G401 (cell line): ENCODE measurements around the gene SIGLEC9. TPM values are rescaled to one million over a fixed set of nuclear protein-coding genes. Genes with fewer than 3 reads are reported as not detected.

Experiments used
- DNase-seq: peaks from one replicate; pipeline ENCODE4 v3.0.0-alpha.2; 2015; ENCODE audit warnings: low spot score
- in situ Hi-C: cut with HindIII; loops from 2 replicates; pipeline ENCODE4 v1.10.0; 2016; ENCODE audit warnings: low sequenced_read_pairs, mixed read lengths
- total RNA-seq: library from RNA; depleted of rRNA; stranded (reverse); fragments of >200 nt; shearing (Covaris generic); gene quantifications from 2 replicates; pipeline ENCODE4 v1.2.3, GENCODE V29; 2014

The SIGLEC9 gene
- total RNA-seq, 1 experiment from 2014 or later, result not detected

DNA sequence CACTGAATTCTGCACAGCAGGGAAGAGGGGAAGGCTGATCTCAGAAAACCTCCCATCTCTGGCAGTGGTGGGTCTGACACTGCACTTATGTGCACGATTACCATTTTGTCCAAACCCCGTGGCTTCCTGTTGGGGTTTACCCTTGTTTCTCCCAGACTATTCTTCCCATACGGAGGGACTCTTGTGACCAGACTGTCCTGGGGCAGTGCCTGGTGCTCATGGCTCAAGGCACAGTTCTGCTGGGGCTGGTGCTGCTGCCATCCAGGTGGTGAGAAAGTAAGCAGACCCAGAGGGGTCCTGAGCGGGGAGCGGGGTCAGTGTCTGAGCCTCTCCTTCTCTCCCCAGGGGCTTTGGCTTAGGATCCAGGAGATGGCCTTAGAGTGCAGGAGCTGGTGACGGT lies 5.1 kb upstream of the SIGLEC9 start:
- in situ Hi-C loops, result no loop called here
- DNase-seq, result no peak

DNA sequence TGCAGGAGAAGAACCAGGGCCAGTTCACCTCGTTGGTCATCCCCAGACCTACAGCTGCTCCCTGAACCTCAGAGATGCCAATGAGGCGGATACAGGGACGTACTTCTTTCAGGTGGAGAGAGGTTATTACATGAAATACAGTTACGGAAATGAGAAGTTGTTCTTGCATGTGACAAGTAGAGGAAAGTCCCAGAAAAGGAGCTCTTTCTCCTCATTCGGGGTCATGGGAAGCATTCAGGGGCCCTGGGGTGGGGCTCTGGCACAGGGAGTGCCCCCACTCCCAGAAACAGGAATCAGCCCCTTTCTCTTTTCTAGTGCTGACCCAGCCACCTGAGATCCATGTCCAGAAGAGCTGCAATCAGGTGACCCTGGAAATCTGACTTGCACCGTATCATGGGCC lies 4.5 kb upstream of the SIGLEC9 start:
- no peak for DNase-seq
- in situ Hi-C loops, result no loop called here

DNA sequence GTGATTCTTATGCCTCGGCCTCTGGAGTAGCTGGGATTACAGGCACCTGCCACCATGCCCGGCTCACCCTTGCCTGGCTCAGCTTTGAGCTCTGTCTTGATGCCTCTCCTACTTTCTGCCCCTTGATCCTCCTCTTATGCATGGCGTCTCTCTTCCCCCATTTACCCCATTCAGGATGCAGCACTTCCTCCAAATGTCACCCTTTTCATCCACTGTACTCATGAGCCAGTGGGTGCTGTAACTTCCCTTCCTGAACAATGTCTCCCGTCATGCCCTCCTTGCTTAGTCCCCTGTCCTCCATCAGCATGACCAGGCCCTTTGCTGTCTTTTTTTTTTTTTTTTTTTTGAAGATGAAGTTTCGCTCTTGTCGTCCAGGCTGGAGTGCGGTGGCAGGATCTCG lies 3.4 kb upstream of the SIGLEC9 start:
- no peak for DNase-seq
- in situ Hi-C loops, result no loop called here

DNA sequence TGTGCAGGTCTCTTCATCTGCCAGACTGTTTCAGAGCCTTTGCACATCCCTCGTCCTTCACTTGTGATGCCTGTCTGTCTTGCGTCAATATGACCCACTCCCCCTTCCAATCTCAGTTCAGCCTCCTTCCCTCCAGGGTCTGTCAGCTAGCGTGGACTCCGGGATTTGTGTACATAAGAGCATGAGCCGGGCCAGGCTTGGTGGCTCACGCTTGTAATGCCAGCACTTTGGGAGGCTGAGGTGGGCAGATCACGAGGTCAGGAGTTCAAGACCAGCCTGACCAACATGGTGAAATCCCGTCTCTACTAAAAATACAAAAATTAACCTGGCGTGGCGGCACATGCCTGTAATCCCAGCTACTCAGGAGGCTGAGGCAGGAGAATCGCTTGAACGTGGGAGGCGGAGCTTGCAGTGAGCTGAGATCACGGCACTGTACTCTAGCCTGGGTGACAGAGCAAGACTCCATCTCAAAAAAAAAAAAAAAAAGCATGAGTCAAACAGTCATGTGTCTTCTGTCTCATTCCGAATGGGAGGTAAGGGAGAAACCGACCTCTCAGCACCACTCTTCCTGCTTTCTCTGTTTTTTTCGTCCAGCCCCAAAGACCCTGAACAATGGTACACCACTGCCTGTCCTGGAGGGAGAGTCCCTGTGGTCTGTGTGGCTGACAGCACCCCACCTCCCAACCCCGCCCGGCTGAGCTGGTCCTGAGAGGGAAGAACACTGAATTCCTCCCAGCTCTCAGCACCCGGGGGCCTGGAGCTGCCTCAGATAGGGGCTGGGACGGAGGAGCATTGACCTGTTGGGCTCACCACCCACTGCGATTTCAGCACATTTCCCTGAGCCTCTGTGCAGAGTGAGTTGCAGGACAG lies 2.4 kb upstream of the SIGLEC9 start:
- DNase-seq, result no peak
- in situ Hi-C loops, result no loop called here

DNA sequence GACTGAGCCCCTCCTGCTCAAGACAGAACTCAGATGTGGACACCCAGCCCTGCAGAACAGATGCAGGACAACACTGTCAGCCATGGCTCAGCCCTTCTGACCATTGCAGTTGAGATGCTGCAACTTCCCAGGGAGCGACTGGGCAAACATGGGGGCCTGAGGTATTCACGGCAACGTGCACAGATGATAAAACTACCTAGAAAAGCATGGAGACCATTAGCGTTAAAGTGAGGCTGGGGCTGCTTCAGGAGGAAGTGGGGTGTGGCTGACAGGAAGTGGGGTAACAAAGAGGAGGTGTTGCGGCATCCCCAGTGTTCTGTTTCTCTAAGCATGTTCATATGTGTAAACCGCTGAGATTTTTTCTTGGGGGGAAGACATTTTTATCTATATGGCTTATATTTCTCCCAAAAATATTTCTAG lies 1.3 kb upstream of the SIGLEC9 start:
- DNase-seq, result no peak
- in situ Hi-C loops, result no loop called here

DNA sequence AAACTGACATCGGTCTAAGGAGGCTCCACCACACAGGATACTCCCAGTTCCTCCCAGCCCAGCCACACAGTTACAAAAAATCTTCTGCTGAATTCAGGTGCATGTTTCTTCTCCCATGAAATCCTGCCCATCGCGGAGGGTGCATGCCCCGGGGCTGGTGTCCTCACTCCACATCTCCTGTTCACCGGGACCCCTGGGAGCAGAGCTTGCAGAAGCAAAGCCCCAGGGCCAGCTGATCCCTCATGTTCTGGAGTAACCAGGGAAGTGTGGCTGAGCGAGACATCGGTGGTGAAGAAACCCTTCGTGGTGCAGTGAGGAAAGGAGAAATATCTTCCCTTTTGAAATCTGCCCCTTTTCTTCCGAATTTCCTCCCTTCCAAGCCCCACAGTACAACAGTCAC lies 904 bp upstream of the SIGLEC9 start:
- DNase-seq, result no peak
- in situ Hi-C loops, result no loop called here

DNA sequence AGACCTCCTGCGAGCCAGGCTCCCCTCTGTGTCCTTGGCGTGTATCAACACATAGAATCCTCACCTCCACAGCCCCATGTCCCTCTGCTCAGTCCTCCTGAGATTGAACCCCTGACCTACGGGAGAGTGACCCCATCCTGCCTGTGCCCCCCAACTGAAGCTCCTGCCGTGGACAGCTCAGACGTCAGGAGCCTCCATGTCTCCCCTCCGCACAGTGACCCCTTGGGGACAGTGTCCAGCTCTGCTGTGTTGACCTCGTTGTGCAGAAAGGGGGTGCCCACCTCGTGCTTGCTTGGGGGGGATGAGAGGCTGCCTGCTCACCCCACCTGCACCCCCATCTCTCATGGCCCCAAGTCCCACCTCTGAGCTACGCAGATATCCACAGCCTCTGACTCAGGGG lies 490 bp upstream of the SIGLEC9 start:
- in situ Hi-C loops, result no loop called here
- no peak for DNase-seq

DNA sequence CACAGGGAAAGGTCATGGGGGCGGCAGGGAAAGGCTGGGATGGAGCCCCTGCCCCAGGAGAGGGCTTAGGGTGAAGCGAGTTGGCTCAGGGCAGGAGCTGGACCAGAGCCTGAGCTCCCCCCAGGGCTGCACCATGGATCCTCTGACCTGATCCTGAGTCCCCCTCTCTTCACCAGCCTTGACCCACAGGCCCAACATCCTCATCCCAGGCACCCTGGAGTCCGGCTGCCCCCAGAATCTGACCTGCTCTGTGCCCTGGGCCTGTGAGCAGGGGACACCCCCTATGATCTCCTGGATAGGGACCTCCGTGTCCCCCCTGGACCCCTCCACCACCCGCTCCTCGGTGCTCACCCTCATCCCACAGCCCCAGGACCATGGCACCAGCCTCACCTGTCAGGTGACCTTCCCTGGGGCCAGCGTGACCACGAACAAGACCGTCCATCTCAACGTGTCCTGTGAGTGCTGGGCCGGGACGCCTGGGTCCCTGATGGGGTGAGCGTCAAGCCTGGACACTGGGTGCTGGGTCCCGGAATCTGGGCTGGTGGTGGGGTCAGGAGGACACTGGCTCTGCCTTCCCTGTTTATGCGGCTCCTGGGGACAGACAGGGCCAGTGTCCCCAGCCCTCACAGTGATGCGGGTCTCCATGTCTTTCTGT lies 842 bp downstream of the SIGLEC9 start:
- DNase-seq, result no peak
- in situ Hi-C loops, result no loop called here

DNA sequence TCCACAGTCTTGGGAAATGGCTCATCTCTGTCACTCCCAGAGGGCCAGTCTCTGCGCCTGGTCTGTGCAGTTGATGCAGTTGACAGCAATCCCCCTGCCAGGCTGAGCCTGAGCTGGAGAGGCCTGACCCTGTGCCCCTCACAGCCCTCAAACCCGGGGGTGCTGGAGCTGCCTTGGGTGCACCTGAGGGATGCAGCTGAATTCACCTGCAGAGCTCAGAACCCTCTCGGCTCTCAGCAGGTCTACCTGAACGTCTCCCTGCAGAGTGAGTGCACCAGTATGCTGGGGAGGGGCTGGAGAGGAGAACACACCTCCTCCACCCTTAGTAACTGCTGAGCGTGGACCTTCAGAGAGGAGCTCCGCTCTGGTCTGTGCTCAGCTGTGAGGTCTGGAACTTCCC lies 2.3 kb downstream of the SIGLEC9 start:
- no peak for DNase-seq
- in situ Hi-C loops, result no loop called here

DNA sequence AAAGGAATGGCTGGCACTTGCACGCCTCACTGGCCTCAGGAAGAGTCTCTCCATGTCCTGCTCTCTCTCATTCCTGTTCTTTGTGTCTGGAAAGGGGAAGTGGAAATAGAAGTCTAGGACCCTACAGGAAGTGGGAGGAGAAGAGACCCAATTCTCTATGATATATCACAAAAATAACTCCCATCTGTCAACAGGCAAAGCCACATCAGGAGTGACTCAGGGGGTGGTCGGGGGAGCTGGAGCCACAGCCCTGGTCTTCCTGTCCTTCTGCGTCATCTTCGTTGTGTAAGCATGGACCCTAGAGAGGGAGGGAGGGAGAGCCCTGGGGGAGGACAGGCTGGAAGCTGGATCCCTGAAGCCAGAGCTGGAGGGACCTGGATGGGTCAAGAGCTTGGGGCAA lies 3.0 kb downstream of the SIGLEC9 start:
- in situ Hi-C loops, result no loop called here

DNA sequence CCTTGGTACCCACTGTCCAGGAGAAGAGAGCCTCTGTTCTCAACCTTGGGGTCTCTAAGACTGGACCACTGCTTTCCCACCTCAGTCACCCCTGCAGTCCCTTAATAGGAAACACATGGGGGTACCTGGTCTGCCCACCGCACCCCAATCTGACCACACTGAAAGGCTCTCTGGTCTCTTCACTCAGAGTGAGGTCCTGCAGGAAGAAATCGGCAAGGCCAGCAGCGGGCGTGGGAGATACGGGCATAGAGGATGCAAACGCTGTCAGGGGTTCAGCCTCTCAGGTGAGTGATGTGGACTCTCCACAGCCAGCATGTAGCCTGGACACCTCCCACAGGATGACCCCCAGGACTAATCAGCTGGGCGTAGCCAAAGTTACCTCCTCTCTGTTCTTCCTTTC lies 3.5 kb downstream of the SIGLEC9 start:
- no peak for DNase-seq
- in situ Hi-C loops, result no loop called here

More for the DNA sequence above, 3.0 kb downstream of the SIGLEC9 start:
- DNase-seq, result no peak

DNA sequence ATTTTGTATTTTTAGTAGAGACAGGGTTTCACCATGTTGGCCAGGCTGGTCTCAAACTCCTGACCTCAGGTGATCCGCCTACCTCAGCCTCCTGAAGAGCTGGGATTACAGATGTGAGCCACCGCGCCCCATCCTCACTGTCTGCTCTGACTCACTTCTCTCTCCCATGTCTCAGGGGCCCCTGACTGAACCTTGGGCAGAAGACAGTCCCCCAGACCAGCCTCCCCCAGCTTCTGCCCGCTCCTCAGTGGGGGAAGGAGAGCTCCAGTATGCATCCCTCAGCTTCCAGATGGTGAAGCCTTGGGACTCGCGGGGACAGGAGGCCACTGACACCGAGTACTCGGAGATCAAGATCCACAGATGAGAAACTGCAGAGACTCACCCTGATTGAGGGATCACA lies 5.0 kb downstream of the SIGLEC9 start:
- no peak for DNase-seq
- in situ Hi-C loops, result no loop called here

DNA sequence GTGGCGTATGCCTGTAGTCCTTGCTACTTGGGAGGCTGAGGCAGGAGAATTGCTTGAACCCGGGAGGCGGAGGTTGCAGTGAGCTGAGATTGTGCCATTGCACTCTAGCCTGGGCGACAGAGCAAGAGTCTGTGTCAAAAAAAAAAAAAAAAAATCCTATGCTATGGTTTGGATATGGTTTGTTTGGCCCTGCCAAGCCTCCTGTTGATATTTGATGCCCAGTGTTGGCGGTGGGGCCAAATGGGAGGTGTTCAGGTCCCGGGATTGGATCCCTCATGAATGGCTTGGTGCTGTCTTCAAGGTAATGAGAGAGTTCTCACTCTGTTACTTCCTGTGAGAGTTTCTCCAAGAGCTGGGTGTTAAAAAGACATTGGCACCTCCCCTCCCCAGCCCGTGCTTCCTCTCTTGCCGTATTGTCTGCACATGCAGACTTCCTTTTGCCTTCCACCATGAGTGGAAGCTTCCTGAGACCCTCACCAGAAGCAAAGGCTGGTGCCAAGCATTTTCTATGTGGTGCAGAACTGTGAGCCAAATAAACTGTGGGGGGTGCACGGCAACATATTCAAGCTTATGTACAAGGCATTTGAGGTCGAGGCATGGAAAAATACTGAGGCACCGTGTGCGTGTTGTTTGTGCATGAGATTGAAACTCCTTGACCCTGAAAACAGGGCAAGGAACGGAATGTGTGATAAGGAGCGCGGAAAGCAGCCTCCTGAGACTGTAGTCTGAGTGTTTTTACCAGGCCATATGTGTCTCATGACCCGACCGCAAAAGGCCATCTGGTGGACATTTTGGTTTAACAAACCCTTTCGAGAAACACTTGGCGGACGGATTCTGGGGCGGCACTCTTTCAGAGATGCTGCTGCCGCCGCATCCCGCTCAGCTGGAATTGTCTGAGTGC lies 7.3 kb downstream of the SIGLEC9 start:
- peak; percentile 82 for DNase-seq

DNA sequence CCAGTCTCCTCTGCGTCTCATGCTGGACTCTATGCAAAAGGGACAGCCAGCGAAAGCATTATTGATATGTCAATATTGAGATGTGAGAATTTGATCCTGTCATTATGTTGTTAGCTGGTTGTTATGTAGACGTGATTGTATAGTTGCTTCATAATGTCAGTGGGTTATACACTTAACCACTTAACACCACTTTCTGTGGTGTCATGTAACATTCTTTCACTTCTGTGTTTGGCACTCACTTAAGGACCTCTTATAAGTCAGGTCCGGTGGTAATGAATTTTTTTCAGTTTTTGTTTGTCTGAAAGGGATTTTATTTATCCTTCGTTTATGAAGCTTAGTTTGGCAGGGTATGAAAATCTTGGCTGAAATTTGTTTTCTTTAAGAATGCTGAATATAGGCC lies 10.3 kb downstream of the SIGLEC9 start:
- in situ Hi-C loops, result no loop called here
- no peak for DNase-seq

More for the DNA sequence above, 7.3 kb downstream of the SIGLEC9 start:
- in situ Hi-C loops, result no loop called here

DNA sequence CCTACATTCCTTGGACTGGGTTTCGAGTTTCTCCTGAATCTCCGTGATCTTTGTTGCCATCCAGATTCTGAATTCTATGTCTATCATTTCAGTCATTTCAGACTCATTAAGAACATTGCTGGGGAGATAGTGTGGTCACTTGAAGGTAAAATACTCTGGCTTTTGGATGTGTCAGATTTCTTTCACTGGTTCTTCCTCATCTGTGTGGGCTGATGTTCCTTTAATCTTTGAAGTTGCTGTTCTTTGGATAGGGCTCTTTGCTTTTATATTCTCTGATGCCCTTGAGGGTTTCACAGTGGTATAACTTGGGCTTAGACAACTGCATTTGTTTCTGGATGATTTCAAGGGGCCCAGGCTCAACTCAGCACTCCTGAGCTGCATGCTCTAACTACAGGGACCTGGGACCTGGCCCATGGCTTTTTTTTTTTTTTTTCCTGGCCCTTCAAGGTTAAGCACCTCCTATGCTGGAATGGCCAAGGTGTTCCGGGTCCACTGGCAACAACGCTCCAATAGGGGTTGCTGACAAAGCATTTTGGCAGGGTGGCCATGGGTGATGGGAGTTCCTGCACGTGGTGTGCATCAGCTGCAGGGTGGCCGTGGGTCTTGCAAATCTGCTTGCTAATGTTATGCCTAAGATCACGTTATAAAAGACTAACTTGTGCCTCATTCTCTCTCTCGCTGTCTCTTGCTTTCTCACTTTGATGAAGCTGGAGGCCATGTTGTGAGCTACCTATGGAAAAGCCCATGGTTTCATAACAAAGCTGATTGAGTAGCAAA lies 11.5 kb downstream of the SIGLEC9 start:
- in situ Hi-C loops, result no loop called here
- DNase-seq, result no peak

DNA sequence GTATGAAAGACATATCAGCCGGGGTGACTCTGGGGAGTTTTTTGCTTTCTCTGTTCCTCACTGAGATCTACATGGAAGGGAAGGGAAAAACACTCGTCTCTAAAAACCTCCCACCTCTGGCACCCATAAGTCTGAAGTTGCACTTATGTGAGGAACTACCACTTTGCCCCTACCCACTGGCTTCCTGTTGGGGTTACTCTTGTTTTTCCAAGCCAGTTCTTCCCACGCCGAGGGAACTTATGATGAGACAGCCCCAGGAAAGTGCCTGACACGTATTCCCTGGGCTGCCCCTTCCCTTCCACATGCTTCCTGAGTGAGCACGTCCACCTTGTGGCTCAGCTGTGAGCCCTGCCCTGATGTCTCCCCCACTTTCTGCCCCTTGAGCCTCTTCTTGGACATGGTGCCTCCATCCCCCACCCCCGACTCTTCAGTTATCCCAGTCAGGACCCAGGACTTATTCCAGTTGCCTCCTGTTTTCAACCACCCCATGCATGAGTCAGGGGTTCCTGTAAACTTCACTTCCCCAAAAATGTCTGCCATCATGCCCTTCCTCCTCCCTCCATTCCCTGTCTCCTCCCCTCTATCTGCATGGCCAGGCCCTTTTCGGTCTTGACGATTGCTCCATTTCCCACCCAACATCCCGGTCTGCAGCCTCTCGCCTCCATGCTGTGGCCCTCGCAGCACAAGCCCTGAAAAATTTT lies 12.3 kb downstream of the SIGLEC9 start:
- in situ Hi-C loops, result no loop called here
- DNase-seq, result no peak

DNA sequence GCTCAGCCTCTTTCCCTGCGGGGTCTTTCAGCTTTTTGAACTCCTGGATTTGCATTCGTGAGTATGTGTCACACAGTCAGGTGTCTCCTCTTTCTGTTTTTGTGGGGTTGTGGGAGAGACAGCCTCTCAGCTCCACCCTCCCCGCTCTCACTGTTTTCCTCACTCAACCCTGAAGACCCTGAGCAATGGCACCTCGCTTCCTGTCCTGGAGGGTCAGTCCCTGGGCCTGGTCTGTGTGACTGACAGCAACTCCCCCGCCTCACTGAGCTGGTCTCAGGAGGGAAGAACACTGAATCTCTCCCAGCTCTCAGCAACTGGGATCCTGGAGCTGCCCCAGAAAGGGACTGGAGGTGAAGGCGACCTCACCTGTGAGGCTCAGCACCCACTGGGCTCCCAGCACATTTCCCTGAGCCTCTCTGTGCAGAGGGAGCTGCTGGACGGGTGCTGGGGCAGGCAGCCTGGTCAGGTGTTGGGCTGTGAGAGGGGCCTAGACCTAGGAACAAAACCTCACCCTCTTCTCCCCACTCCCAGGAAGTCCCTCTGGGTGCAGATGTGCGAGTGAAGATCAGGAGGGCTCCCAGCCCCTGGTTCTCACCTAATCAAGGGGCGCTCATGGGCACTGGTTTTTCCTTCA lies 13.2 kb downstream of the SIGLEC9 start:
- in situ Hi-C loops, result no loop called here
- DNase-seq, result no peak

DNA sequence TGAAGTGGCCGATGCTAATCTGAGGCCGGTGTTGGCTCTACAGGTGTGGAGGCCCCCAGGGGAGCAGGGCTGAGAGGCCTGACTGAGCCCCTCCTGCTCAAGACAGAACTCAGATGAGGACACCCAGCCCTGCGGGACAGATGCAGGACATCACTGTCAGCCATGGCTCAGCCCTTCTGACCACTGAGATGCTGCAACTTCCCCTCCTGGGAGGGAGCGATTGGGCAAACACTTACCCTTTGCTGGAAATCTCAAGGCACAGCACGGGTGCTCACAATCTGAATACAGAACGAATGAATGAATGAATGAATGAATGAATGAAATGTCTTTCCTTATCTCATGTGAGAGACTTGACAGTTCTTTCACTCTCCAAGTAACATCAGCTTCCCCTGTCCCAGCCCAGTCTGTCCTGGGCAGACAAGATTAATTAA lies 13.9 kb downstream of the SIGLEC9 start:
- in situ Hi-C loops, result no loop called here
- DNase-seq, result no peak
